ENCODE results near the gene ZNF41. TPM values are rescaled to one million over a fixed set of nuclear protein-coding genes. Genes with fewer than 3 reads are reported as not detected.

Gene ZNF41
- total and polyA plus RNA-seq, 2 experiments from 2014 or later = 2.0 to 6.3 TPM

DNA sequence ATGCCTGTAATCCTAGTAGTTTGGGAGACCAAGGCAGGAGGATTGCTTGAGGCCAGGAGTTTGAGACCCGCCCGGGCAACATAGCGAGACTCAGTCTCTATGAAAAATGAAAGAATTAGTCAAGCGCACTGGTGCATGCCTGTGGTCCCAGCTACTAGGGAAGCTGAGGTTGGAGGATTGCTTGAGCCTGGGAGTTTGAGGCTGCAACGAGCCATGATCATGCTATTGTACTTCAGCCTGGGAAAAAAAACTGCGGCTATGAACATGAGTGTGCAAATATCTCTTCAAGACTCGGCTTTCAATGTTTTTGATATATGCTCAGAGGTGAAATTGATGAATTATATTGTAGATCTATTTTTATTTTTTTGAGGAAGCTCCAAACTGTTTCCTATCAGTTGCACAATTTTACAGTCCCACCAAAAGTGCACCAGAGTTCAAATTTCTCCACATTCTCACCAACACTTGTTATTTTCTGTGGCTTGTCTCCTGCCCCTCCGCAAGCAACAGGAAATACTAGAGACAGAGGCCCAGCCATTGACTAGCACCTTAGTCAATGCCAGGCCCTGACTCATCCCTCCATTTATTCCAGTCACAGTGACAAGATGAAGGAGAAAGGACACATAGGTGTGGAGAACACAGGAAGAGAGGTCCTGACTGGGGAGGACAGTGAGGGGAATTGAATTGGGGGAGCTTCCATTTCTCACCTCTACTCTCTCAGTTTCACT is 33.1 kb upstream of the ZNF41 start:
- DNase-seq (ENCODE audit: low spot score) (no peak), ATAC-seq (no peak)
- no peaks in the 10 kb centered on the region; the same call in 2 of the 3 replicates for H3K9me3 Mint-ChIP-seq
- no peaks in the 10 kb centered on the region for H3K27me3 Mint-ChIP-seq (ENCODE audit: insufficient read depth, low read depth, poor library complexity)
- no peak overlapping the region for H3K27ac ChIP-seq (ENCODE audit: low read depth)
- H3K4me2 ChIP-seq = no peak overlapping the region
- H3K9me2 ChIP-seq (ENCODE audit: insufficient read depth) = no peaks in the 10 kb centered on the region
- peaks cover 4% of the 10 kb centered on the region; the same call in 1 of the 2 replicates for H3K4me1 ChIP-seq (ENCODE audit: insufficient read depth)
- no peak overlapping the region for H2AFZ ChIP-seq
- no peak overlapping the region for H3K4me3 Mint-ChIP-seq
- H3K4me1 Mint-ChIP-seq = peaks cover 11% of the 10 kb centered on the region
- no peaks in the 10 kb centered on the region for H4K20me1 ChIP-seq (replicated peaks; ENCODE audit: insufficient read depth)
- no peak overlapping the region for H3K4me3 ChIP-seq
- TF ChIP-seq, protein P1, sequence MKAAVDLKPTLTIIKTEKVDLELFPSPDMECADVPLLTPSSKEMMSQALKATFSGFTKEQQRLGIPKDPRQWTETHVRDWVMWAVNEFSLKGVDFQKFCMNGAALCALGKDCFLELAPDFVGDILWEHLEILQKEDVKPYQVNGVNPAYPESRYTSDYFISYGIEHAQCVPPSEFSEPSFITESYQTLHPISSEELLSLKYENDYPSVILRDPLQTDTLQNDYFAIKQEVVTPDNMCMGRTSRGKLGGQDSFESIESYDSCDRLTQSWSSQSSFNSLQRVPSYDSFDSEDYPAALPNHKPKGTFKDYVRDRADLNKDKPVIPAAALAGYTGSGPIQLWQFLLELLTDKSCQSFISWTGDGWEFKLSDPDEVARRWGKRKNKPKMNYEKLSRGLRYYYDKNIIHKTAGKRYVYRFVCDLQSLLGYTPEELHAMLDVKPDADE (IDR thresholded peaks at IDR 0.05) = no peak
- no peak for TF ChIP-seq JUNB (IDR thresholded peaks at IDR 0.05; ENCODE audit: unreplicated experiment)
- TF ChIP-seq POLR2AphosphoS5 (IDR thresholded peaks at IDR 0.05; ENCODE audit: low read depth) = no peak
- no peak for TF ChIP-seq CREB1 (CRISPR knock-in tag; IDR thresholded peaks at IDR 0.05; ENCODE audit: low read depth)
- TF ChIP-seq, protein P2, sequence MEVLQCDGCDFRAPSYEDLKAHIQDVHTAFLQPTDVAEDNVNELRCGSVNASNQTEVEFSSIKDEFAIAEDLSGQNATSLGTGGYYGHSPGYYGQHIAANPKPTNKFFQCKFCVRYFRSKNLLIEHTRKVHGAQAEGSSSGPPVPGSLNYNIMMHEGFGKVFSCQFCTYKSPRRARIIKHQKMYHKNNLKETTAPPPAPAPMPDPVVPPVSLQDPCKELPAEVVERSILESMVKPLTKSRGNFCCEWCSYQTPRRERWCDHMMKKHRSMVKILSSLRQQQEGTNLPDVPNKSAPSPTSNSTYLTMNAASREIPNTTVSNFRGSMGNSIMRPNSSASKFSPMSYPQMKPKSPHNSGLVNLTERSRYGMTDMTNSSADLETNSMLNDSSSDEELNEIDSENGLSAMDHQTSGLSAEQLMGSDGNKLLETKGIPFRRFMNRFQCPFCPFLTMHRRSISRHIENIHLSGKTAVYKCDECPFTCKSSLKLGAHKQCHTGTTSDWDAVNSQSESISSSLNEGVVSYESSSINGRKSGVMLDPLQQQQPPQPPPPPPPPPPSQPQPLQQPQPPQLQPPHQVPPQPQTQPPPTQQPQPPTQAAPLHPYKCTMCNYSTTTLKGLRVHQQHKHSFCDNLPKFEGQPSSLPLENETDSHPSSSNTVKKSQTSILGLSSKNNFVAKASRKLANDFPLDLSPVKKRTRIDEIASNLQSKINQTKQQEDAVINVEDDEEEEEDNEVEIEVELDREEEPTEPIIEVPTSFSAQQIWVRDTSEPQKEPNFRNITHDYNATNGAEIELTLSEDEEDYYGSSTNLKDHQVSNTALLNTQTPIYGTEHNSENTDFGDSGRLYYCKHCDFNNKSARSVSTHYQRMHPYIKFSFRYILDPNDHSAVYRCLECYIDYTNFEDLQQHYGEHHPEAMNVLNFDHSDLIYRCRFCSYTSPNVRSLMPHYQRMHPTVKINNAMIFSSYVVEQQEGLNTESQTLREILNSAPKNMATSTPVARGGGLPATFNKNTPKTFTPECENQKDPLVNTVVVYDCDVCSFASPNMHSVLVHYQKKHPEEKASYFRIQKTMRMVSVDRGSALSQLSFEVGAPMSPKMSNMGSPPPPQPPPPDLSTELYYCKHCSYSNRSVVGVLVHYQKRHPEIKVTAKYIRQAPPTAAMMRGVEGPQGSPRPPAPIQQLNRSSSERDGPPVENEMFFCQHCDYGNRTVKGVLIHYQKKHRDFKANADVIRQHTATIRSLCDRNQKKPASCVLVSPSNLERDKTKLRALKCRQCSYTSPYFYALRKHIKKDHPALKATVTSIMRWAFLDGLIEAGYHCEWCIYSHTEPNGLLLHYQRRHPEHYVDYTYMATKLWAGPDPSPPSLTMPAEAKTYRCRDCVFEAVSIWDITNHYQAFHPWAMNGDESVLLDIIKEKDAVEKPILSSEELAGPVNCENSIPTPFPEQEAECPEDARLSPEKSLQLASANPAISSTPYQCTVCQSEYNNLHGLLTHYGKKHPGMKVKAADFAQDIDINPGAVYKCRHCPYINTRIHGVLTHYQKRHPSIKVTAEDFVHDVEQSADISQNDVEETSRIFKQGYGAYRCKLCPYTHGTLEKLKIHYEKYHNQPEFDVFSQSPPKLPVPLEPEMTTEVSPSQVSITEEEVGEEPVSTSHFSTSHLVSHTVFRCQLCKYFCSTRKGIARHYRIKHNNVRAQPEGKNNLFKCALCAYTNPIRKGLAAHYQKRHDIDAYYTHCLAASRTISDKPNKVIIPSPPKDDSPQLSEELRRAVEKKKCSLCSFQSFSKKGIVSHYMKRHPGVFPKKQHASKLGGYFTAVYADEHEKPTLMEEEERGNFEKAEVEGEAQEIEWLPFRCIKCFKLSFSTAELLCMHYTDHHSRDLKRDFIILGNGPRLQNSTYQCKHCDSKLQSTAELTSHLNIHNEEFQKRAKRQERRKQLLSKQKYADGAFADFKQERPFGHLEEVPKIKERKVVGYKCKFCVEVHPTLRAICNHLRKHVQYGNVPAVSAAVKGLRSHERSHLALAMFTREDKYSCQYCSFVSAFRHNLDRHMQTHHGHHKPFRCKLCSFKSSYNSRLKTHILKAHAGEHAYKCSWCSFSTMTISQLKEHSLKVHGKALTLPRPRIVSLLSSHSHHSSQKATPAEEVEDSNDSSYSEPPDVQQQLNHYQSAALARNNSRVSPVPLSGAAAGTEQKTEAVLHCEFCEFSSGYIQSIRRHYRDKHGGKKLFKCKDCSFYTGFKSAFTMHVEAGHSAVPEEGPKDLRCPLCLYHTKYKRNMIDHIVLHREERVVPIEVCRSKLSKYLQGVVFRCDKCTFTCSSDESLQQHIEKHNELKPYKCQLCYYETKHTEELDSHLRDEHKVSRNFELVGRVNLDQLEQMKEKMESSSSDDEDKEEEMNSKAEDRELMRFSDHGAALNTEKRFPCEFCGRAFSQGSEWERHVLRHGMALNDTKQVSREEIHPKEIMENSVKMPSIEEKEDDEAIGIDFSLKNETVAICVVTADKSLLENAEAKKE (CRISPR knock-in tag; IDR thresholded peaks at IDR 0.05) = no peak
- no peak for TF ChIP-seq EZH2 (IDR thresholded peaks at IDR 0.05; ENCODE audit: low read depth, unreplicated experiment)
- no peak for TF ChIP-seq EZH2phosphoT487 (IDR thresholded peaks at IDR 0.05; ENCODE audit: unreplicated experiment)
- TF ChIP-seq, protein P3, sequence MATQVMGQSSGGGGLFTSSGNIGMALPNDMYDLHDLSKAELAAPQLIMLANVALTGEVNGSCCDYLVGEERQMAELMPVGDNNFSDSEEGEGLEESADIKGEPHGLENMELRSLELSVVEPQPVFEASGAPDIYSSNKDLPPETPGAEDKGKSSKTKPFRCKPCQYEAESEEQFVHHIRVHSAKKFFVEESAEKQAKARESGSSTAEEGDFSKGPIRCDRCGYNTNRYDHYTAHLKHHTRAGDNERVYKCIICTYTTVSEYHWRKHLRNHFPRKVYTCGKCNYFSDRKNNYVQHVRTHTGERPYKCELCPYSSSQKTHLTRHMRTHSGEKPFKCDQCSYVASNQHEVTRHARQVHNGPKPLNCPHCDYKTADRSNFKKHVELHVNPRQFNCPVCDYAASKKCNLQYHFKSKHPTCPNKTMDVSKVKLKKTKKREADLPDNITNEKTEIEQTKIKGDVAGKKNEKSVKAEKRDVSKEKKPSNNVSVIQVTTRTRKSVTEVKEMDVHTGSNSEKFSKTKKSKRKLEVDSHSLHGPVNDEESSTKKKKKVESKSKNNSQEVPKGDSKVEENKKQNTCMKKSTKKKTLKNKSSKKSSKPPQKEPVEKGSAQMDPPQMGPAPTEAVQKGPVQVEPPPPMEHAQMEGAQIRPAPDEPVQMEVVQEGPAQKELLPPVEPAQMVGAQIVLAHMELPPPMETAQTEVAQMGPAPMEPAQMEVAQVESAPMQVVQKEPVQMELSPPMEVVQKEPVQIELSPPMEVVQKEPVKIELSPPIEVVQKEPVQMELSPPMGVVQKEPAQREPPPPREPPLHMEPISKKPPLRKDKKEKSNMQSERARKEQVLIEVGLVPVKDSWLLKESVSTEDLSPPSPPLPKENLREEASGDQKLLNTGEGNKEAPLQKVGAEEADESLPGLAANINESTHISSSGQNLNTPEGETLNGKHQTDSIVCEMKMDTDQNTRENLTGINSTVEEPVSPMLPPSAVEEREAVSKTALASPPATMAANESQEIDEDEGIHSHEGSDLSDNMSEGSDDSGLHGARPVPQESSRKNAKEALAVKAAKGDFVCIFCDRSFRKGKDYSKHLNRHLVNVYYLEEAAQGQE (IDR thresholded peaks at IDR 0.05; ENCODE audit: unreplicated experiment) = no peak
- TF ChIP-seq STAT1 (IDR thresholded peaks at IDR 0.05; ENCODE audit: unreplicated experiment) = no peak
- no peak for TF ChIP-seq NANOG (IDR thresholded peaks at IDR 0.05; ENCODE audit: borderline replicate concordance)
- H3K27me3 ChIP-seq (ENCODE audit: insufficient read depth) = no peaks in the 10 kb centered on the region
- H3K79me2 ChIP-seq (replicated peaks; ENCODE audit: insufficient read depth) = no peaks in the 10 kb centered on the region
- no peaks in the 10 kb centered on the region for H3K36me3 ChIP-seq (ENCODE audit: insufficient read depth)
- no peaks in the 10 kb centered on the region for H3F3A ChIP-seq (replicated peaks; ENCODE audit: low read depth)
- no peaks in the 10 kb centered on the region for H3K36me3 Mint-ChIP-seq (ENCODE audit: low read depth)
- no peak overlapping the region for H3K27ac Mint-ChIP-seq

All from GM23338 (cell line).